ENCODE results near the gene TASP1. TPM values are rescaled to one million over a fixed set of nuclear protein-coding genes. Genes with fewer than 3 reads are reported as not detected.
A peak's percentile ranks its signal among the peaks of the same experiment; 100 is the strongest.
"Not testable (repeated sequence)": the region's sequence is repeated elsewhere in the genome, so short reads cannot be mapped to it uniquely, and the experiment has no call there.

Gene TASP1
- total and polyA plus RNA-seq, 5 experiments from 2014 or later: 9.1 to 15.0 (median 13.4) TPM

DNA sequence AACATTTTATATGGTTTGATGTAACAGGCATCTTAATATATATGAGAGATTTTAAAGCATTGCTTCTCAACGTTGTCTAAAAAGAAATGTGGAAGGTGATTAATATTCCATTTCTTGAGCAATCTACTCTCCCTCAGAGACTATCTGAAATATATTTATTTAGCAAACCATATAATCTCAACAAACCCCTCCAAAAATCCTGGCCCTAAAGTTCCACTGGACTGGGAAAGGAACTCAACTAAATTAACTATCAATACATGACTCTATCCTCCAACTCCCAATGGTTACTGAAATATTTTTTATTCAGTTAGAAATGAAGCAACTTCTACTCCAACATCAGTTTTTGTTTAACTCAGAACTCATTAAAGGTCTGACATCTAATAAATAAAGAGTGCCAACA, 6.3 kb downstream of the TASP1 start:
- Mint-ChIP-seq H3K9me3 (no peaks in the 10 kb centered on the region), H3K4me1 (peaks cover 3 to 14% (median 10%) of the 10 kb centered on the region in 4 donors), H3K36me3 (peaks cover 3 to 30% (median 17%) of the 10 kb centered on the region in 3 donors), H3K27ac (no peak overlapping the region), H3K27me3 (no peaks in the 10 kb centered on the region), H3K4me3 (no peak overlapping the region)
- POLR2A ChIA-PET: no interaction called here
- ATAC-seq (no peak), DNase-seq (no peak)

DNA sequence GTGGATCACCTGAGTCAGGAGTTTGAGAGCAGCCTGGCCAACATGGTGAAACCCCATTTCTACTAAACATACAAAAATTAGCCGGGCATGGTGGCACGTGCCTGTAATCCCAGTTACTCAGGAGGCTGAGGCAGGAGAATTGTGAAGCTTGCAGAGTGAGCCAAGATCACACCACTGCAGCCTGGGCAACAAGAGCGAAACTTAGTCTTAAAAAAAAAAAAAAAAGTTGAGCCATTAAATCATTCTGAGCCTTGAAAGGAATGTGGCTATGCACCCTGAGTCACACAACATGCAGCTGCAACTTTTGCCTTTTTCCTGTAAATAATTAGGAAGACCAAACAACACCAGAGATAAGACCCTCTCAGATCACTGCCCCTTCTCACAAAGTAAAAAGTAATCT, 11.2 kb downstream of the TASP1 start:
- H3K27me3 Mint-ChIP-seq, H3K4me3 Mint-ChIP-seq, H3K9me3 Mint-ChIP-seq, H3K27ac Mint-ChIP-seq, DNase-seq, H3K4me1 Mint-ChIP-seq, ATAC-seq, POLR2A ChIA-PET: not testable (repeated sequence)
- peaks cover 3 to 62% (median 21%) of the 10 kb centered on the region in 3 donors for H3K36me3 Mint-ChIP-seq

DNA sequence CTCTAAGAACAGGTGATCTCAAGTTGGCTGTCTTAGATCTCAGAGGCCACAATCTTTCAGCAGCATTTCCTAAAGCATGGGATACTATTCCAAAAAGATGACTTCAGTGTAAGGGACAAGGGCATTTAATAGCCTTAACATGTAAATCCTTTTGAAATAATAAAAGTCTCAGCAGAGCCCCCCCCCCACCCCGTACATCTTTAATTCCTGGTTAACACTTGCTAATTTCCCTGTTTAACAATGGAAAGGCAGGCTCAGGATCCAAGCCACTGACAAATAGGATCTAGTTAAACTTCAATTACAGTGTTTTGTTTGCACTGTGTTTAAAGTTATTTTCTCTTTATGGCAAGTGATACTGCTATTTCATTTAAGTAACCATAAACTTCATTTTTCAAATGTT, 12.0 kb downstream of the TASP1 start:
- Mint-ChIP-seq H3K9me3 (no peaks in the 10 kb centered on the region), H3K27ac (no peak overlapping the region), H3K4me3 (no peak overlapping the region), H3K36me3 (peaks cover 3 to 70% (median 24%) of the 10 kb centered on the region in 3 donors), H3K27me3 (no peaks in the 10 kb centered on the region), H3K4me1 (peaks cover 0 to 3% (median 1%) of the 10 kb centered on the region in 4 donors)
- DNase-seq (no peak), ATAC-seq (no peak)
- POLR2A ChIA-PET: no interaction called here

DNA sequence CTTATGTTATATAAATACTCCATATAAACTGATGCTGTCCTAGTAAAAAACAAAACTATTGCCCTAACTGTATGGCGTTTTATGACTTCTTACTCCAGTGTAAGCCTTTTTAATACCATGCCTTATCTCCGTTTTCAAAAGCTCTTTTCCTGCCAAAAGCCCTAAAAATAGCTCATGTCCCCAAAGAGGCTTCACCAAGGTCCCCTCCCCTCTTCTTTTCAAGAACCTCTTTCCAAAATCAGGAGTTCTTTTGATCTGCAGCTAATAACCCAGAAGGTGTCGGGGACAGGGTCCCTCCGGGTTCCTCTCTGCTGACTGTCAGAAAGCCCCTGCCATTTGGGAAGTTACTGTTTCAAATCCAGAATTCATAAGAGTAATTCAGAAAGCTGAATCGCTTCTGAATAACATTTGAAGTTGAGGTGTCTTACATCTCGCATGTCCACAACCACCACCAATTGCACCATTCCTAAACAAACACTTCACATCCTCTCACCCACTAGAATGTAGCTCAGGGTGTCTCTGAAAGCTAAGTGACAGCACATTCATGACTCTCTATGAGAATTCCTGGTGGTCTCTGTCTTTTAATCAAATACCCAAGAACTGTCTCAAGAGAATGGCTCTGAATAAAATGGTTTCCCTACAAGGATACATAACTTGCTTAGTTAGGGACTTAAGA, 13.3 kb downstream of the TASP1 start:
- Mint-ChIP-seq H3K36me3 (peaks cover 3 to 72% (median 24%) of the 10 kb centered on the region in 3 donors), H3K4me3 (no peak overlapping the region), H3K27me3 (no peaks in the 10 kb centered on the region), H3K9me3 (no peaks in the 10 kb centered on the region), H3K4me1 (peaks cover 0 to 3% (median under 1%) of the 10 kb centered on the region in 4 donors), H3K27ac (peak overlapping the region in 1 of 10 donors; percentile 80)
- DNase-seq (no peak), ATAC-seq (no peak)
- POLR2A ChIA-PET: no interaction called here

DNA sequence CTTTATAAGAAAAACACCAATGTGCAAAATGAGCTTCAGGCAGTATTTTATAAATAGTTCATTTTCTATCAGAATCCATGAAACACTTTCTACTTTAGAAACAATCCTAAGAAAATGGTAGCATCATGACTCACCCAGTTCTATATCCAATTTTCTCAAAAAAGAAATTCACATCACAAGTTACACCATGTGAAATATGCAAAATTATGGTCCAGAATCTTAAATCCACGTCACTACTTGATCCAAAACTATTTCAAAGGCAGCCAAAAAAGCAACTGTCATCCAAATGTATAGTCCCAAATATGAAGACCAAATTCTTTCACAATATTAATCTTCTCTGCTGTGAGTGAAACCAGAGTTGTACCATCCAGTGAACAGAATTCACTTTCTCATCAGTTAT, 19.3 kb downstream of the TASP1 start:
- H3K27me3 Mint-ChIP-seq, ATAC-seq, POLR2A ChIA-PET, DNase-seq, H3K4me1 Mint-ChIP-seq, H3K4me3 Mint-ChIP-seq, H3K27ac Mint-ChIP-seq, H3K9me3 Mint-ChIP-seq: not testable (repeated sequence)
- peaks cover 4 to 63% (median 29%) of the 10 kb centered on the region in 3 donors for H3K36me3 Mint-ChIP-seq

DNA sequence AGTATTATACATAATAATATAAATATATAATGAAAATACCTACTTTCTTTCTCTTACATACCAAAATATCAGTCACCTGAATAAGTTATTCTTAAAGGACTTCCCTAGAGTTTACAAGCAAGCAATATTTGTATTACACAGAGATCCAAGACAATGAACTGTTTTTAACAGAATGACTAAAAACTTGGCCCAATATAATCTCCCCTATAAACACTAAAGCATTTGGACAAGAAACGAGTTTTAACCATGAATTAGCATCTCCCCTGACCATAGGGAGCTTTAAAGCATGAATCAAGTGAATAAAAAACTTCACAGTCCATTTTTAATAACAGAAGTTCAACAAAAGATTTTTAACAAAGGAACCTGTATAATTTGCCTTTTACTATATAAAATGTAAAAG, 20.3 kb downstream of the TASP1 start:
- POLR2A ChIA-PET, DNase-seq, H3K4me3 Mint-ChIP-seq, ATAC-seq, H3K27me3 Mint-ChIP-seq, H3K9me3 Mint-ChIP-seq, H3K4me1 Mint-ChIP-seq: not testable (repeated sequence)
- peaks cover 4 to 59% (median 29%) of the 10 kb centered on the region in 3 donors for H3K36me3 Mint-ChIP-seq
- peak overlapping the region in 1 of 10 donors; percentile 32 for H3K27ac Mint-ChIP-seq

DNA sequence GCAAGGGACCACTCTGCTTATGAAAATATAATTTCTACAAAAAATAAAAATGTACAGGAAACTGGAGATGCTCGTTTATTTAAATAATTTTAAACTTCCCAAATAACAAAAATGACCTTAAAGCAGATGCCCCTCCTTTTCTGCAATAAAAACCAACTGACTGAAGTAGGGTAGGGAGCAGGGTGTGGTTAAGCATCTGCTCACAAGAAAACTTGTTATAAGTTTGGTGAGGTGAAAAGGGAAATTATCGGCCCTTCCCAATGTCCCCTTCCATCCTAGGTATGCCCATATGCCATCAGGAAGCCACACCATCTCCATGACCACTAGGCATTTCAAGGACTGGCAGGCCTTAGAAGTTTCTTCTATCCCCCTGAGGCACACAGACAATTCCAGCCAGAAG, 21.1 kb downstream of the TASP1 start:
- H3K36me3 Mint-ChIP-seq: peaks cover 4 to 52% (median 27%) of the 10 kb centered on the region in 3 donors
- H3K4me3 Mint-ChIP-seq: not testable (repeated sequence)

DNA sequence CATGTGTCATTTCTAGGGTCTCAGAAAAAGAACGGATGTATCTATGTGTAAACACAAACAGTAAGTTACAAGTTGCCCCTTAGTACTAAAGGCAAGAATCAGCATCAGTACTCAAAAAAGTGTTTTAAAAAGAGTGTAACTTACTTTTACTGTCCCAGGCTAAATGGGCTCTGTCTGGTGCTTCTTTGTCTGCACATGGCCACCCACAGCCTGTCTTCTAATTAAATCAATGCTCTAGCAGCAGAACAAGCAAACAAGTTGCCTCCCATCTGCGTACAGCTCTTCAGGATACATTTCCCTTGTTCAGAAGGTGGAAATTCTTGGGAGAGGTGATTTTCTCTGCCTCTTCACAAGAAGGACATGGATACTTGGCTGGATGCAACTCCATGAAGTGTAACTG, 22.0 kb downstream of the TASP1 start:
- H3K27me3 Mint-ChIP-seq, ATAC-seq, H3K4me3 Mint-ChIP-seq, H3K4me1 Mint-ChIP-seq, POLR2A ChIA-PET, H3K9me3 Mint-ChIP-seq, DNase-seq: not testable (repeated sequence)
- peak overlapping the region in 1 of 10 donors; percentile 43 for H3K27ac Mint-ChIP-seq
- H3K36me3 Mint-ChIP-seq: peaks cover 4 to 44% (median 23%) of the 10 kb centered on the region in 3 donors

More for the DNA sequence above, 21.1 kb downstream of the TASP1 start:
- H3K9me3 Mint-ChIP-seq, H3K4me1 Mint-ChIP-seq, DNase-seq, H3K27me3 Mint-ChIP-seq, POLR2A ChIA-PET, ATAC-seq: not testable (repeated sequence)
- peak overlapping the region in 1 of 10 donors; percentile 43 for H3K27ac Mint-ChIP-seq

DNA sequence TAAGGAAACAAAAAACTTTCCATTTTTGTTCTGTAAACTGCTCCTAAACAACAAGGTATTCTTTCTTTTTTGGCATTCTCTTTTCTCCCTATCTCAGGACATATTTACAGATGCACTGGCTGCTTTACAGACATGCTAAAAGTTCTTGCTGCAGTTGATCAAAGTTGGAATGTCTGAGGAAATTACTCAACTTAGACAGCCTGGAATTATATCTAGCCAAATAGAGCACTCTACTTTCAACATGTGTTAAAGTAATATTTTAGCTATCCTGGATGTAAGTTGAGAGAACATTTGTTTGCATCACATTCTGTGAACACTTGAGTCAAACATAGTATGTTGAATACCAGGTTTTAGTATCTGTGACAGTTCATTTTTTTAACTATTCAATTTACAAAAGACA, 24.8 kb downstream of the TASP1 start:
- Mint-ChIP-seq H3K36me3 (peaks cover 4 to 44% (median 18%) of the 10 kb centered on the region in 3 donors), H3K4me1 (peaks cover 2 to 6% (median 4%) of the 10 kb centered on the region in 4 donors), H3K27ac (peak overlapping the region in 1 of 10 donors; percentile 24), H3K9me3 (no peaks in the 10 kb centered on the region), H3K27me3 (no peaks in the 10 kb centered on the region), H3K4me3 (no peak overlapping the region)
- POLR2A ChIA-PET: no interaction called here
- no peak for ATAC-seq
- no peak for DNase-seq

DNA sequence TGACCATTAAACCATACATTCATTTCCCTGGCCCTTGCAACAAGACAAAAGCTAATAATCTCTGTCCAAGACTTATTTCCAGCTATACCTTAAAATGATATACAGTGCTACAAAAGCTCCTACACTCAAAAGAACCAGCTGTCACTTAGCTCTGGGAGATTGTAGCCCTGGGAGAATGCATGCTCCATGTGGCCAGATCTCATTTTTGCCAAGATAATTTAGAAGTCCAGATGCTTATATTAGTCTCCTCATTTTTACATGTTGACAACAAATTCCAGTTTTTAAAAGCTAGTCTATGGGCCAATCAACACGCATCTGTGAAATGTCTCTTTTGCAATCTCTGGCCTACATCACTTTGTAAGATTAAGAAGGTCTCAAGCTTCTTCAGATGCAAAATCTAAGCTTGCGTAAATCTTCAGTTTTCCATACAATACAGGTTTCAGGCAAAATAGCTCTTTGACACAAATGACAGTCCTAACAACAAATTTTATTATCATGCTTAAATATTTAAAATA, 27.1 kb downstream of the TASP1 start:
- Mint-ChIP-seq H3K27ac (no peak overlapping the region), H3K4me1 (peaks cover 2 to 6% (median 3%) of the 10 kb centered on the region in 4 donors), H3K4me3 (no peak overlapping the region), H3K36me3 (peaks cover 4 to 42% (median 25%) of the 10 kb centered on the region in 3 donors), H3K27me3 (no peaks in the 10 kb centered on the region), H3K9me3 (no peaks in the 10 kb centered on the region)
- ATAC-seq: no peak
- DNase-seq: no peak
- POLR2A ChIA-PET: no interaction called here

DNA sequence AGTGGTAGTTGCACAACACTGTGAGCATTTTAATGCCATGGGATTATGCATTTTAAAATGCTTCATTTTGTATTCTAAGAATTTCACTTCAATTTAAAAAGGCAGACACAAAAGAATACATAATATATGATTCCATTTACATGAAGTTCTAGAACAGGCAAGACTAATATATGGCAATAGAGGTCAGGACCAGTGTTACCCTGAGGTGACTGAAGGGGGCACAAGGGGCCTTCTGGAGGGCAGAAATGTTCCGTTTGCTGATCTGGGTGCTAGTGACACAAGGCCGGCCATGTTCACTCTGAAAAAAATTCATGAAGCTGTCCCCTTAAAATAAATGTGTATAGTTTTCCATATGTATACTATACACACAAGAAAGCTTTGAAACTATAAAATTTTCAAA, 28.5 kb downstream of the TASP1 start:
- Mint-ChIP-seq H3K9me3 (no peaks in the 10 kb centered on the region), H3K36me3 (peaks cover 2 to 30% (median 20%) of the 10 kb centered on the region in 3 donors), H3K4me1 (peaks cover 0 to 2% (median under 1%) of the 10 kb centered on the region in 4 donors), H3K27ac (peak overlapping the region in 1 of 10 donors; percentile 19), H3K27me3 (no peaks in the 10 kb centered on the region), H3K4me3 (no peak overlapping the region)
- DNase-seq: peak in 2 of 10 donors; percentile 0 to 15
- ATAC-seq: peak in 1 of 2 donors; percentile 44
- POLR2A ChIA-PET: no interaction called here

DNA sequence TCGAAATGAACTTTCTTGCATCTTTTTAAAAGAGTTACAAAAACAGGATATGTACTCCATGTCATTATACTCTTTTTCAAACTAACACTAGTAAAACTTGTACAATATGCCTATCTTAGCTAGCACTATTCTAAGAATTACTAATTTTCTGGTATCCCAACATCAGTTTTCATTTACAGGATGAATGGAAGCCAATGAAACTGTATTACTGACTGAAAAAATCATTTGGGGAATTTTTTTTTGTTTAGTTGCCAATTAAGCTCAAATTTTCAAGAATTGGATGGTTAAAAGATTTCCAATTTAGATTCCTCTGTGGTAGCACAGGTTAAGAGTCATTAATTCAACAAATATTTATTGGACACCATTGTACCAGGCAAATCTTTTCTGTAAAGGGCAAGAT, 30.7 kb downstream of the TASP1 start:
- ATAC-seq (no peak), DNase-seq (no peak)
- Mint-ChIP-seq H3K4me3 (no peak overlapping the region), H3K4me1 (no peaks in the 10 kb centered on the region), H3K27me3 (no peaks in the 10 kb centered on the region), H3K27ac (no peak overlapping the region), H3K9me3 (peaks cover 0 to 2% (median 0%) of the 10 kb centered on the region in 9 donors), H3K36me3 (peaks cover 9 to 34% (median 29%) of the 10 kb centered on the region in 3 donors)
- POLR2A ChIA-PET: no interaction called here

DNA sequence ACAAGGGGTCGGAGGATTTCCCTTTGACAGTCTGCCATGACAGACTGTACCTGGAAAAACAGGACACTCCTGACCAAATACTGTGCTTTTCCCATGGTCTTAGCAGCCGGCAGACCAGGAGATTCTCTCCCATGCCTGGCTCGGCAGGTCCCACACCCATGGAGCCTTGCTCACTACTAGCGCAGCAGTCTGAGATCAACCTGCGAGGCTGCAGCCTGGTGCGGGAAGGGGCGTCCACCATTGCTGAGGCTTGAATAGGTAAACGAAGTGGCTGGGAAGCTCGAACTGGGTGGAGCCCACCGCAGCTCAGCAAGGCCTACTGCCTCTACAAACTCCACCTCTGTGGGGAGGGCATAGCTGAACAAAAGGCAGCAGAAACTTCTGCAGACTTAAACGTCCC, 45.3 kb downstream of the TASP1 start:
- DNase-seq, H3K4me3 Mint-ChIP-seq, POLR2A ChIA-PET, H3K27me3 Mint-ChIP-seq, ATAC-seq: not testable (repeated sequence)
- Mint-ChIP-seq H3K27ac (peak overlapping the region in 1 of 10 donors; percentile 5), H3K4me1 (peaks cover 11 to 29% (median 21%) of the 10 kb centered on the region in 4 donors), H3K9me3 (peaks cover 0 to 21% (median 6%) of the 10 kb centered on the region in 9 donors), H3K36me3 (peaks cover 0 to 57% (median 35%) of the 10 kb centered on the region in 3 donors)

Measured in naive thymus-derived CD8-positive, alpha-beta T cell (primary cell).